Stimulated activated CD8-positive, alpha-beta memory T cell treated with anti-CD3 and anti-CD28 coated beads, Interleukin-7, amount 100 ng/mL, for 1 hour (primary cell): ENCODE results near the gene WDR91.

Experiments used
- DNase-seq, 2 donors: peaks; one replicate each; pipeline ENCODE4 v3.0.0-alpha.2; 2020; ENCODE audit warnings: low read depth in 2 of 2

The WDR91 gene

DNA sequence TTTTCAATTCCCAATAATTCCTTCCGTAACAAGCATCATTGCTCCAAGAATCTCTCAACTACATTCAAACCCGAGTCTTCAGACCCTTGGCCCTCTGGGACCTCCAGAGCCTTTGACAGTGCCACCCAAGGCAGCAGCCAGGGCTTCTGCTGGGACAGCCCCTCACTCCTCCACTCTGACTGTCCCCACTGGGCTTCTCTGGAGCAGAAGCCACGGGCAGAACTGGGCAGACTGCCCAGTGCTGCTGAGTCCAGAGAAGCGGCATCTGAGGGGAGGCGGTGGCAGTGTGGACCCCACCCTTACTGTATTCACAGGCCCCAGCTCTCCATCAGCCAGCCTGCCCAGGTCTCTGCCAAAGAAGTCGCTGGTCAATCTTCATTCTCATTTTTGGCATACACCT lies 49.7 kb downstream of the WDR91 start:
- DNase-seq, result no peak

- DNase-seq, result no peak
These were observed 50.3 kb downstream of the WDR91 start for GRCh38 chr7:135160858-135161653.

DNA sequence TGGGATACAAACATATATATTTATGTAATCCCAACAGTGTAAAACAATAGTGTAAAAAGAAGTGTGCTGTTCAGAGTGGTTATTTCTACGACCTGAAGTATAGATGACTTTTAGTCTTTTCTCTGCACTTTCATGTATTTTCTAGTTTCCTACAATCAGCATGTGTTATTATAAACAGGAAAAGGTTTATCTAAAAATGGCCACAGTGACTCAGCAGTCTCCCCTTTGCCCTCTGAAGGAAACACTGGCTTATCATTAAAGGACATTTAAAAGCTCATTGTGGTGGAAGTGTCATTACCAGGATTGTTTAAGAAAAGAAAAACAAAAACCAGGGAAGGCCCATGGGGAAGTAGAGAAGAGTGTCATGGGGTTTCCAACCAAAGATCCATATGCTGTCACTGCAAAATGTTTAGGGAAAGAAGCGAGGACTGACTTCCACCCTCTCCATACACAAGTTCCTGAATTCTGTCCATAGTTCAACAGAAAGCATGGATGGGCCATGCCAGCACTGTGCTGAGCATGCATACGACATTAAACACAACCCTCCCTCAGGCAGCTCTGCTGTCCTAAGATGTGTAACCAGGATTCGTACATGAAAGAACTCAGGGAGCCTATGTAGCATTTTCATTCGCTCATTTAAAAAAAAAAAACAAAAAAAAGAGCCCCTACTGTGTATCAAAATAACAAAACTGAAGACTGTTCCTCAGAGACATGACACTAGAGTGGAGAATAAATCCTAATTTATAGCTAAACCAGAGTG lies 51.0 kb downstream of the WDR91 start:
- no peak for DNase-seq

DNA sequence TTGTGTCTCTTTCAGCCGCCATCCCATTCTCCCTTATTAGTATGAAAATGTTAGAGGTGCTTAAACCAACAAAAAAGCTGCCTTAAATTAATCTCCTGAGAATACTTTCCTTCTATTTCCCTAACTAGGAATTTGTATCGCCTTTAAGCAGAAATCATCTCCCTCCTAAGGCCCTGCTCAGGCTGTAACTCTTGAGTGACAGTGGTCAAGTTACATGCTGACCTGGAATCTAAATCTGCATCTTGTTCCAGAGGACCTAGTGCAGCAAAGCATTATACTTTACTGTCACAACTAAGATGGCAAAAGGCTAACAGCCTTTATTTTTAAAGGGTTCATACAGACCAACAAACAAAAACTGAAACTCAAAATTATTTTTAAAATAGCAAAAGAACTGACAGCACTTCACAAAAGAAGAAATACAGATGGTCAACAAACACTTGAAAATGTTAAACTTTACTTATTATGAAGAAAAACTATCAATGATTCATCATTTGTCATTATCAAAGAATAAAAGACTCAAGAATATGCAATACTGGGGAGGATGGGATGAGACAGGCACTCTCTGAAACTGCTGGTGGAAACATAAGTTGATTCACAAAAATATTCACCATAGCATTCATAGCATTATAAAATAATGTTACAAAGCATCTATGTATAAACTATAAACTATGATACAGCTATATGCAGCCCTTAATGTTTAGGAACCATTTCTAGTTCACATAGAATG lies 51.8 kb downstream of the WDR91 start:
- no peak for DNase-seq

- DNase-seq, result no peak
These were observed 52.5 kb downstream of the WDR91 start for GRCh38 chr7:135158874-135159273.

DNA sequence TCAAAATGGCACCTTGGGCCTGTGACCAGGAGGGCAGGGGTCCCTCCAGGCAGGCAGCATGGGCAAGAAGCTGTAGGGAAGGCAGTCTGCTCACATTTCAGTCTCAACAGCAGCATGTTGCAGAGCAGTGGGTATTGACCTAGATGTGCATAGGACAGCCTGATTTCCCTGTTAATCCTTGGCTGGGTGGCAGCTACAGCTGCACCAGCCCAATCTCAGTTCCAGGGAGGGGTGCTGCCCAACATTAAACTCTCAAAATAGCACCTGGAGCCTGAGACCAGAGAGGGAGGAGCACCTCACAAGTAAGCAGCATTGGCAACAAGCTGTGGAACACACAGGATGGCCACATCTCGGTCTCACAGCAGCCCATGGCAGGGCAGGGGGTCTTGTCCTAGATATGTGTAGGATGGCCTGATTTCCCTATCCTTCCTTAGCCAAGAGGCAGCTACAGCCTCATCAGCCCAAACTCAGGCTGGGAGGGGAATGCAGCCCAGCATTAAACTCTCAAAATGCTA lies 53.1 kb downstream of the WDR91 start:
- DNase-seq, result no peak

- DNase-seq, result no peak
These were observed 55.0 kb downstream of the WDR91 start for GRCh38 chr7:135156290-135156689.

GRCh38 chr7:135154734-135155133 lies 56.6 kb downstream of the WDR91 start:
- no peak for DNase-seq

- no peak for DNase-seq
These were observed 58.9 kb downstream of the WDR91 start for GRCh38 chr7:135152442-135152841.

- DNase-seq, result no peak
These were observed 59.8 kb downstream of the WDR91 start for GRCh38 chr7:135151533-135151932.

GRCh38 chr7:135151132-135151531 lies 60.2 kb downstream of the WDR91 start:
- no peak for DNase-seq

DNA sequence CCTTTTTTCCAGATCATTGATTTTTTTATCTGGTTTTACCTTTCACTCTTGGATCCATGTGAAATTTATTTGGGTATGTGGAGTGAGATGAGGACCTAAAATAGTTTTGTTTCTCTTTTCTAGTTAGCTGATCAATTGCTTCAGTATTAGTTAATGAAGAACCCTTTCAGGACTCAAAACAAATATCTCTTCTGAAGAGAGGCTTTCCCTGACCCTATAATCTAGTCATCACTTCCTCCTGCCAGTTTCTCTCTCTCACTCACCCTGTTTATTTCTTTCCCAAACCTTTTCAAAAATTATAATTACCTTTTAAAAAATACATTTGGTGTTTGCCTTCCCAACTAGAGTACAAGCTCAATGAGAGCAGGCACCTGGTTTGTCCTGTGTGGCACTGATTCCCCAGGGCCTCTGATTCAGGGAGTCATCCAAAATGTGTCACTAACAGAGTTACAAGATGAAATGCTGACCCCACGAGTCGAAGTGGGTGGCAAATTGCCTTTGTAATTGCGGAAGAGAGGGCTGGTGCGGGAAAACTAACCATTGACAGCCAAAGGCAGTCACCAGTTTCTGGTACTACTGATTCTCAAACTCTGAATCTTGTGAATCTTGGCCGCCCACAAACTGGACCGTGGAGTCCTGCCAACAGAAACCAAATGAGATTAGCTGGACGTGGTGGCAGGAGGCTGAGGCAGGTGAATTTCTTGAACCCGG lies 61.1 kb downstream of the WDR91 start:
- no peak for DNase-seq

GRCh38 chr7:135147899-135148721 lies 63.2 kb downstream of the WDR91 start, which contains the start of gene TMEM140:
TSS of gene TMEM140 (plus strand) at chr7:135148072. CDS start at chr7:135164442, 16,370 bp downstream.
- DNase-seq, result no peak

DNA sequence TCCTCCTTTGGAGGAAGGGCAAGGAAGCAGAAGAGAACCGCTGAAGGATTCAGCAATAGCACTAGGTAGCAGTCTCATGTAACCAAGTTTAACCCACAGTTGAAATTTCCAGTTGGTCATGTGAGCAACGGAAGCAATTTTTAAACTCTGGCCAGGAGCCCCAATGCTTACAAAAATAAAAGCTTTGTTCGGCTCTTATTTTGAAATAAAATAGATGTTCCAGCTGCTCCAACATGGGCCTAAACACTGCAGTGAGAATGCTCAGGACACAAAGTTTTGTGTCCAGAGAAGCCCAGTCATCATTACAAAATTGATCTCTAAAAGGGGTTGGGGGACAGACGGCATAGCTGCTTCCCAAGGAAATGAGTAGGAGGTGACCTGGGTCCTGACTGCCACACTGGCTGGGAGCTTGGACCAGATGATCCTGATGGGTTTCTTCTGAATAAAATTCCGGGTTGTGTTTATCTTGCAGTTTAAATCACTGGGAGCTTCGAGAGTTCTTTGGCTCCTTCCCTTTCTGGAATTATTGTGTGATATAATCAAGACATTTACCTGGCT lies 63.9 kb downstream of the WDR91 start:
- no peak for DNase-seq

DNA sequence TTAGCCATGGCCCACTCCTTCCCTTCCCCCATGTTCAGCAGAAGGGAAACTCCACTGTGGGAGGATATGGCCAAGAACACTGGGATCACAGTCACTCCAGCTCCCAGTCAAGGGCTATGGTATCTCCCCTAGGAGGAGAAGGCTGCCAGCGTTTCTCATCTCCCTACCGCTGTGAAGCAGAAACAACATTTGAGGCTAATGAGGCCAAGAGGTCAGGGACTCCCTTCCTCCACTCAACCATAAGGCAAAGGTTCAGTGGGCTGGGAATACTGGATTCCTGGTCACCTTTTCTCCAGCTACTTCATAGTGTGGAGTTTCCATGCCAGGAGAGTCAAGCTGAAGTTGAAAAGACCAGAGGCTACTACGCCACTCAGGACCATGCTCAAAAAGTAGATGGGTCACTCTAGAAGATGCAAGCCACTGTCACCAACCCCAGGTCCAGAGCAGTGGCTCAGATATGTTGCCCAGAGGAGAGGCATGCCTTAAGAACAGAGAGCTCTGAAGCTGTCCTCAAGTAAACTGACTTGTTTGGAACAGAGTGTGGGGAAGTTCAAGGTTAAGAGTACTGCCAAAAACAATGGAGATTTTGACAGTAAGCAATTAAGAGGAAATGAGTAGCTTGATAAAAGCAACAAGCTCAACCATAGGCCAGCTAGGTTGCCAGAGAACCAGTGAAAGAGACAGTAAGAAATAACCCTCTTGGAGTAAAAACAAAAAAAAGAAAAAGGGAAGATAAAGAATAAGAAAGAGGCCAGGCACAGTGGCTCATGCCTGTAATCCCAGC lies 67.2 kb downstream of the WDR91 start:
- no peak for DNase-seq
